ENCODE results near the gene KCNE2.
"Not testable (repeated sequence)": the region's sequence is repeated elsewhere in the genome, so short reads cannot be mapped to it uniquely, and the experiment has no call there.

- TF ChIP-seq CTCF (conservative IDR thresholded peaks at IDR 0.05; ENCODE audit: low read depth, low read length); EZH2 (IDR thresholded peaks at IDR 0.05; ENCODE audit: borderline replicate concordance, low read depth, low read length, poor library complexity, severe bottlenecking): not testable (repeated sequence)
Observed at GRCh38 chr21:34404742-34405141, 40.9 kb downstream of the KCNE2 start.

Measured in A673 (cell line).